ENCODE measurements around the gene SNRPD1. TPM values are rescaled to one million over a fixed set of nuclear protein-coding genes. Genes with fewer than 3 reads are reported as not detected.
"Not testable (repeated sequence)": the region's sequence is repeated elsewhere in the genome, so short reads cannot be mapped to it uniquely, and the experiment has no call there.

The SNRPD1 gene
- total RNA-seq, result 1 to 10 TPM; 5.3 to 7.7 (median 6.5) TPM

DNA sequence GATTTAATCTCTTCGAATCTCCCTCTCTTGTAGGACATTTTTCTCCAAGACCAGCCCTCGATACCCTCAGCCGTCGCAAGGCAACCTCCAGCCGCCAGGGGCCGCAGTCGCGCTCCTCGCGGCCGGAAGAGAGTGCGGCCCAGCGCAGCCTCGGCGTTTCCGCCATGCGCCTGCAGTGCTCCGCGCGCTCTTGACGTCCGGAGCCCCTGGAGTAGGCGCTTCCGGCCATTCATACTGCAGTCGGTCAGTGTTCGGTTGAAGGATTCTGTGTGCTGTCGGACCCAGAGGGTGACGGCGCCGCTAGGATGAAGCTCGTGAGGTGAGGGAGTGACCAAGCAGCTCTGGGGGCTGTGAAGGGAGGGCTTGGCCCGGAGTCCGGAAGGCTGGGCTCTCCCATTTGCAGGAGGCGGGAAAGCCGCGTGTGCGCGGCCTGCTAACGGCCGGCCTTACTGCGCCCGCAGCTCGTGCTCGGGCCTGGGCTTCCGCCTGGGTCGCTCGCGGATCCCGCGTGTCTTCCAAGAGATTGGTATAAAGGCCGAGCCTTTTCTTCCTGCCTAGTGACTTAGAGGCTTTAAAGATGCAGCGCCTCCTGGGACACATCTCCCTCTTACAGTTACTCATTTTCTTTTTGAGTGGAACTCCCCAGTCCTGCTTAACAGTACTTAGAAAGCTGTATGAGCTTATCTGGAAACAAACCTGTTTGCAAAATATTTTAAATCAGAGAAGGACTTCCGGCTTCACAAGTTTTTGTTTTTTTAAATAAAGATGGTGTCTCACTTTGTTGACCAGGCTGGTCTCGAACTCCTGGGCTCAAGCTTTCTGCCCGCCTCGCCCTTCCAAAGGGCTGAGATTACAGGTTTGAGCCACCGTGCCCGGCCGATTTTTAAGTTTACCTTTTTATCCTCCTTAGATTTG is at the start of gene SNRPD1:
Gene SNRPD1, plus strand, starts transcription at position 190 of the 915 bp plus-strand sequence. Its CDS starts 116 bp downstream, at position 306.
- WGBS, result under 1% methylated on average over 36 of the region's 59 CpGs
- TF ChIP-seq EP300 (IDR thresholded peaks at IDR 0.05) (no peak), CTCF (IDR thresholded peaks at IDR 0.05) (peak; percentile 74 to 97), POLR2A (IDR thresholded peaks at IDR 0.05) (peak in 1 of 2 donors; percentile 59), POLR2AphosphoS5 (IDR thresholded peaks at IDR 0.05) (peak in 2 of 3 donors; percentile 66 to 93)
- Histone ChIP-seq H3K27ac (peak within 1 kb of the TSS; percentile 85), H3K36me3 (no peaks in the 10 kb centered on the region), H3K4me1 (peaks cover 21% of the 10 kb centered on the region), H3K4me3 (peak within 1 kb of the TSS; percentile 59), H3K9me3 (no peaks in the 10 kb centered on the region), H3K27me3 (no peaks in the 10 kb centered on the region)
- DNase-seq (ENCODE audit: low spot score in 2 of 2), result peak; percentile 85 to 89

- H3K9me3 ChIP-seq, result no peaks in the 10 kb centered on the region
- no peak overlapping the region for H3K4me3 ChIP-seq
- no peak for DNase-seq (ENCODE audit: low spot score in 2 of 2)
- no peaks in the 10 kb centered on the region for H3K4me1 ChIP-seq
- H3K27ac ChIP-seq, result no peak overlapping the region
- H3K36me3 ChIP-seq, result peaks cover 81% of the 10 kb centered on the region
- no peaks in the 10 kb centered on the region for H3K27me3 ChIP-seq
- no peak for TF ChIP-seq POLR2A (IDR thresholded peaks at IDR 0.05)
- no peak for TF ChIP-seq EP300 (IDR thresholded peaks at IDR 0.05)
- no peak for TF ChIP-seq CTCF (IDR thresholded peaks at IDR 0.05)
Observed at GRCh38 chr18:21571772-21572171, 40.3 kb upstream of the SNRPD1 start.

DNA sequence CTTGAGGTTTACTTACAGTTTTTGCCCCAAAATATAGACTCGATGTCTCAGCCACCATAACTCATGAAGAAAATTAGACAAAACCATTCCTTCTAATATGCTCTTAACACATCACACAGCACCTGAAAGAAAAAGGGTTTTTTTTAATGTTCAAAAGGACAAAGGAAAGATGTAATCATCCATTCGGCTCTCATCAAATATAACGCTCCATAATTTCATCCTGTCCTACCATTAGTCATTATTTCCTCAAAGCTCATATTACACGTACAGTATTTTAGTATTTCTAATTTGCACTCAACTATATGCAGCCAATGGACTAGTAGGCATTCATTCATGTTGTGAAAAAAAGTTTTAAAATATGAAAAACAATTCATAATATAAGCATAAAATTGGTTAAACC is 36.5 kb upstream of the SNRPD1 start:
- TF ChIP-seq POLR2AphosphoS5 (IDR thresholded peaks at IDR 0.05), result no peak
- no peak for TF ChIP-seq POLR2A (IDR thresholded peaks at IDR 0.05)
- no peak for TF ChIP-seq EP300 (IDR thresholded peaks at IDR 0.05)
- no peak for TF ChIP-seq CTCF (IDR thresholded peaks at IDR 0.05)
- Histone ChIP-seq H3K36me3 (peaks cover 57% of the 10 kb centered on the region), H3K27me3 (no peaks in the 10 kb centered on the region), H3K27ac (no peak overlapping the region), H3K4me1 (no peaks in the 10 kb centered on the region), H3K9me3 (no peaks in the 10 kb centered on the region), H3K4me3 (no peak overlapping the region)
- no peak for DNase-seq (ENCODE audit: low spot score in 2 of 2)
- 95% methylated on average over 4 of the region's 4 CpGs for WGBS

- TF ChIP-seq EP300 (IDR thresholded peaks at IDR 0.05) (no peak), POLR2AphosphoS5 (IDR thresholded peaks at IDR 0.05) (no peak), CTCF (IDR thresholded peaks at IDR 0.05) (no peak), POLR2A (IDR thresholded peaks at IDR 0.05) (no peak)
- no peak for DNase-seq (ENCODE audit: low spot score in 2 of 2)
- Histone ChIP-seq H3K4me1 (no peaks in the 10 kb centered on the region), H3K9me3 (no peaks in the 10 kb centered on the region), H3K36me3 (peaks cover 12% of the 10 kb centered on the region), H3K27ac (no peak overlapping the region), H3K4me3 (no peak overlapping the region), H3K27me3 (no peaks in the 10 kb centered on the region)
- 70% methylated on average over 5 of the region's 5 CpGs for WGBS
Observed at GRCh38 chr18:21584391-21584790, 27.7 kb upstream of the SNRPD1 start.

- WGBS, result no CpG with 5 or more reads among the region's 33 CpGs
- not testable (repeated sequence) for H3K36me3 ChIP-seq; H3K27me3 ChIP-seq; H3K27ac ChIP-seq; H3K4me1 ChIP-seq; DNase-seq (ENCODE audit: low spot score in 2 of 2); H3K4me3 ChIP-seq; H3K9me3 ChIP-seq
Observed at GRCh38 chr18:21592361-21592760, 19.8 kb upstream of the SNRPD1 start.
